Measurements from ENCODE around the gene SLC19A1.

SLC19A1 gene

DNA sequence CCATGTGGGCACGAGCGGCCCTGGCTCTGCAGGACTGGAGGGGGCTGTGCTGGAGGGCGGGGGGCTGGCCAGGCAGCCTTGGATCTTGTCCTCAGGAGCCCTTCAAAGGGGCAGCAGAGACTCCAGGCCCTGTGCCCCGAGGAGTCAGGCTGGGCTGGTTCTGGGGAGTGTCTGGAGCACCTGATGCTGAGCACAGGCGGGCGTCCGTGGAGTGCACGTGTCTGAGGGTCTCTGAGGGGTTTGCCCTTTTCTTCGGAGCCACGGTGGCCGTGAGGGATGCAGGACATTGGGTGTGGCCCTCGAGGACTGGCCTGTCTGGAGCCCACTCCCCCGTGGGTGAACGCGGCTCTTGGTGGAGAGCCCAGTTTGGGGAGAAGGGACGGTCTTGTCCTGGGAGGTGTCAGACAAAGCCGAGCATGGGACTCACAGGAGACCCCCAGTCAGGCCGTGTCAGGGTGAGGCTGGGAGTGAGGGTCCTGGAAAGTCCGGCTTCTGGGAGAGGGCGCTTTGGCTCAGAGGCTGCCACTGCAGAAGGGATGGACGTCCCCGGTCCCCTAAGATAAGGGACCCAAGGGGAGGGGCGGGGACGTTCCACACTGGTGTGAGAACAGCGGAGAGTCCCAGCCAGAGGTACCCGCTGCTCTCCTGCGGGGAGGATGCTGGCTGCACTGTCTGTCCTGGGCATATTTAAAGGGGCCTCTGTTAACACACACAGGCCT lies 76.5 kb downstream of the SLC19A1 start:
- DNase-seq (ENCODE audit: low spot score) = no peak

DNA sequence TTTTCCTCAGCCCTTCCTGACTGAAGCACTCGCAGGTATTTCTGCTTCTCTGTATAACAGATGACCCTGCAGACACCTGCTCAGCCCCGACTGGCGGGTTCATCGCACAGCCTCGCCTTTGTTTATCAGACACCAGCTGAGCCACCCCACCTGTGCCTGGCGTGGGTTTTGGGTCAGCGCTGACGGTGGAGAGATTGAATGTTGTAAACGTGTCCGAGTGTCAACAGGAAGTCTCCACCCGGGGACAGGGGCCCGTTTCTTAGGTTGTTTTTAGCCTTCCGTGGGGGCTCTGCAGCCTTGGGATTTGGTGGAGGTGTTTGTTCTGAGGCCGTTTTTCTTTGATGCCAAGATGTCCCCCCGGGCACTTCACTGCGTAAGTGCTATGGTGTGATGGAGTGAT lies 77.1 kb downstream of the SLC19A1 start:
- DNase-seq (ENCODE audit: low spot score) = no peak

DNA sequence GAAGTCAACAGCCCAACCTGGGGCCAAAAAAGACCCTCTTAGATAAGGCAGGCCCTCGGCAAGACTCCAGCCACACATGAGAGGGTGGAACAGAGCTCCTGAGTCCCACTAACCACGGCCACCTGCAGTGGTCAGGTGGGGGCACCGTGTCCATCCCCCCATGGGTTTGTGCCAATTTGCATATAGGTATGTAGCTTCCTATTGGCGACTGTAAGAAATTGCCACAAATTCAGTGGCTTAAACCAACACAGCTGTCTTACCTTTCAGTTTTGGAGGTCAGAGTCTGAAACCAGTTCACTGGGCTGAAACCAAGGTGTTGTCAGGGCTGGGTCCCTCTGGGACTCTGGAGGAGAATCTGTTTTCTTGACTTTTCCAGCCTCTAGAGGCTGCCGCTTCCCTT lies 77.9 kb downstream of the SLC19A1 start:
- DNase-seq (ENCODE audit: low spot score) = no peak

DNA sequence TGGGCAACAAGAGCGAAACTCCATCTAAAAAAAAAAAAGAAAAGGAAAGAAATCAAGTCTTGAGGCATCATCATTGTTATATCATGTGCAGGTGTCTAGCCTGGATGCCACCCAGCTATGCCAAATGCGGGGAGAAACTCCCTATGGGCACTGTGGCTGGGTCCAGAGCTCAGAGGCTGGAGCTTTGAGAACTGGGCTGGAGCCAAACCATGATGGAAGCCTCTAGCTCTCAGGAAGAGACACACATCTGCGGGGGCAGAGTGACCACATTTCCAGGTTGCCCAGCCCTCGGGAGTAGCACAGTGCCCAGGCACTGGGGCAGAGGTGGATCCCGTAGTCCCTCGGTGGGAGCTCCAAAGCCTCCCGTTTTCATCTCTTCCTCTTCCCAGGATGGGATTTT lies 78.4 kb downstream of the SLC19A1 start:
- DNase-seq (ENCODE audit: low spot score) = no peak

DNA sequence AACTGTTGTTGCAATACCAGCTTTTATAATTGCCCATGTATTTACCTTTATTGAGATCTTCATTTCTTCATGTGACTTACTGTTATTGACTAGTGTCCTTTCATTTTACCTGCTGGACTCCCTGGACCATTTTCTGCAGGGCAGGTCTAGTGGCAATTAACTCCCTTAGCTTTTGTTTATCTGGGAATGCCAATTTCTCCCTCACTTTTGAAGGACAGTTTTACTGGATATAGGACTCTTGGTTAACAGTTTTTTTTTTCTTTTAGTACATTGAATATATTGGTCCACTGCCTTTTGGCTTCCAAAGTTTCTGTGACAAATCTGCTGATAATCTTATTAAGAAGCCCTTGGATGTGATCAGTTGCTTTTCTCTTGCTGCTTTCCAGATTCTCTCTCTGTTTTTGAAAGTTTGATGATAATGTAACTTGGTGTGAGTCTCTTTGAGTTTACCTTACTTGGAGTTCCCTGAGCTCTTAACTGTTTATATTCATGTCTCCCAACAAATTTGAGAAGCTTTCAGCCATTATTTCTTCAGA lies 80.4 kb downstream of the SLC19A1 start:
- no peak for DNase-seq (ENCODE audit: low spot score)

DNA sequence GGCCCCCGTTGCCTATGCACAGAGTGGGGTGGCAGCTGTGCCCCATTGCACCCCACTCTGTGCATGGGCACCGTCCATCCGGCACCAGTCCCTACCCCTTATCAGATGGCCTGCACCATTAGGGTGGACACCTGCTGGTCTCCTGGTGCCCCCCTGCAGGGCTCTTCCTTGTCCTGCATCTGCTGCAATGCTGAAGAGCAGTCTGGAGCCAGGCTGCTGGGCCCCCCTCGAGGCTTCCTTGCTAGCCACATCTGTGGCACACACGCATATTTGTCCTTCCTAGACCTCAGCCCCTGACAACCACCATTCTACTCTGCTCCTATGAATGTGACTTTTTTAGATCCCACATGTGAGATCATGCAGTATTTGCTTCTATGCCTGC lies 80.9 kb downstream of the SLC19A1 start:
- DNase-seq (ENCODE audit: low spot score) = no peak

DNA sequence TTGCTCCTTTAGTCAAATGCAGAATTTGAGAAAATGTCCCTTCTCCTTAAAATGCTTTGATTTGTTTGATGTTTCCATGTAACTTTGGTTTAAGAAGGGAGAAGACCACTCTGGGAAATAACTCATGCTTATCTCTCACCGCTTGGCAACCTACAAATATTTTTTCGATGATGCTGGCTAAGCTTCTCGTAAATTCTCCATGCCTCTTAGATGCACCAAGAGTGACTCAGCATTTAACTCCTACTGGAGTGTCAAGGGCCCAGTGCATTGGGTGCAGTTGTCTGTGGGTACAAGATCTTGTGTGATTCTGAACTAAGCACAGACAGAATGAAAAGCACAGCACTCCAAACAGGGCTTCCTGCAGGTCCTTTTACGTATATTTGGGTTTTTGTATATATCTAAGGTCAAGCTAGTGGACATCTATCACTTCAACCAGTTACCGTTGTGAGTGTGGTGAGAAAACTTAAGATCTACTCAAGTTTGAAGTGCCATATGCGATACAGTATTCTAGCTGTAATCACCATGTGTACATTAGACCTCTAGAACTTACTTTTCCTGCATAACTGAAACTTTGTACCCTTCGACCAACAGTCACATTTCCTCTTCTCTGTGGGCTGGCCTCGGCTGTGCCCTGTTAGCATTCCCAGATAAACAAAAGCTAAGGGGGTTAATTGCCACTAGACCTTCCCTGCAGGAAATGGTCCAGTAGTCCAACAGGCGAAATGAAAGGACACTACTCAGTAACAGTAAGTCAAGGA lies 81.5 kb downstream of the SLC19A1 start:
- DNase-seq (ENCODE audit: low spot score) = peak; percentile 93

DNA sequence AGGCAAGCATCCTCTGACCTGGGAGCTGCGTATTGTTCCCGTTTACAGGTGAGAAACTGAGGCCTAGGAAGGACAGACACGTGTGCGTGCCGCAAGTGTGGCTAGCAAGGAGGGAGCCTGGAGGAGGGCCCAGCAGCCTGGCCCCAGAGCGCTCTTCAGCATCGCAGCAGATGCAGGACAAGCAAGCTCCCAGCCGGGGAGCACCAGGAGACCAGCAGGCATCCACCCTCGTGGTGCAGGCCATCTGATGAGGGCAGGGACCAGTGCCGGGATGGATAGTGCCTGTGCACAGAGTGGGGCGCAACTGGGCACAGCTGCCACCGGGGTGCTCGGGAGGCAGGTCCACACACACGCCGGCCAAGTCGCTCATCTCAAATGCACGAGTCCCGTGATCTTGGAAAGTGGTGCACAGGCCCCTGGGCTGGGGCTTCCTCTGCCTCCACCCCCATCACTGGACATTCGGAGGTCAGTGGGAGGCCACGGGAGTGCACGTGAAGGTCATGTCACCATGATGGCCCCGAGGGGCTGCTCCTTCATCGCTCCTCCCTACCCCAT lies 82.2 kb downstream of the SLC19A1 start:
- DNase-seq (ENCODE audit: low spot score) = no peak

DNA sequence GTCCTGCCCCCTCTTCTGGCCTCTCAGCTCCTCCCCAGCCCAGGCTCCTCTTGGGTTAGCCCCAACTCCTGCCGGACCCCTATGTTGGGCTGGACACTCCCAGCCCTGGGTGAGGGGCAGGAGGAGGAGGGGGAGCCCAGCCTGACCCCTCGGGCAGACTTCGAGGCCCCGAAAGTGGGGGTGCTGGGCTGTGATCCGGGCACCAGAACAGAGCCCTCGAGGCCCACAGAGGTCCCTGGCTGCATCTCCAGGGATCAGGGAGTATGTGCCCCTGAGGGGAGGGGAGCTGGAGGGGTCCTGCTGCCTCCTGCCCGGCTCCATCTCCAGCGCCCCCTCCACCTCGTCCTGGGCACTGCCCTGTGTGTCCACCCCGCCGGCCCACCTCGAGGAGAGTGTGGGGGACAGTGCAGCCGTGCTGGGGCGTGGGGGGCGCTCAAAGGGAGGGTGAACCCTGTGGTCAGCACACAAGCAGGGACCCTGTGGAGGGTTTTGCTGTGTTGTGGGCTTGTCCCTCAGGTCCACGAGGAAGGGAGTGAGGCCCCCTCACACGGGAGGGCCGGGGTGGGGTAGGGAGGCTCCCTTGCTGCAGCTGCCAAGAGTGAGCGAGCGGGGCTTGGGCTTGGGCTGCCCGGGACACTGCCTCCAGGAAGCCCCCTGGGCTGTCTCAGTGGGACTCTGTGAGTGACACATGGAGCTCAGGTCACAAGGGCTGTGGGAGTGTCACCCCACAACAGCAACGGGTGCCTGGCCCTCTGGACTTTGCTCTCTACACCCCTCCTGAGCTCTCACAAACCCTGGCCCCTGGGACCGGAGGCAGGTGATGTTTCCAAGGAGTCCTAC lies 82.8 kb downstream of the SLC19A1 start:
- no peak for DNase-seq (ENCODE audit: low spot score)

DNA sequence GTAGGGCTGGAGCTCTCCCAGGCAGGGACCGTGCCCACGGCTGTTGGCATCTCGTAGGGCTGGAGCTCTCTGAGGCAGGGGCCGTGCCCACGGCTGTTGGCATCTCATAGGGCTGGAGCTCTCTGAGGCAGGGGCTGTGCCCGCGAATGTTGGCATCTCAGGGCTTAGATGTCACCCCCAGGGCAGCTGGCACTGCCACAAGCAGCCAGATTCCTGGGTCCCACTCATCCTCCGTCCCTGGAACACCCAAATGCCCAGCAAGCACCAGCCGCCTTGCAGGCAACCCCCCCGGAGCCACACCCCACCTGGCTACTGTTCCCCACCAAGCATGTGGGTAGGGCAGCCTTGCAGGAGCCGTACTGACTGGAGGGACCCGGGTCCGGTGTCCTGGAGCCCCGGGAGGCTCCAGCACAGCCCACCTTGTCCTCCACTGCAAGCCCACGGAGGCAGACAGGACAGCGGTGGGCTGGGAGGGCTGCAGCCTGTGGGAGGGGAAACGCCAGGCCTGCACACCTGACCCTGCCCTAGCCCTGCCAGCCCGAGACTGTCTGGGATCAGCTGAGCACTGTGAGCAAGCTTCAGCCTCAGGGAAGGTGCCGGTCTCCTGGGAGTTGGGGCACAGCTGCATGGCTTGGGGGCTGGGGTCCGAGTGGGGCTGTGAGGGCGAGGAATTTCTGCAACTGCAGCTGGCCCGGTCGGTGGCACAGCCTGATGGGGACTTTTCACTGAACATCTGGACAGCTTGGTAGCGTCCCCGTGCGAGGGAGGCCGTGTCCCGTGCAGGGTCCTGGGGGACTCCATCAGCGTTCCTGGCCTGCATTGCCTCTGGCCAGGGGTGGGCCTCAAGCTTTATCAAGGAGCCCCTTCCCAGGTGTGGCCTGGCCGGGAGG lies 83.7 kb downstream of the SLC19A1 start:
- DNase-seq (ENCODE audit: low spot score) = no peak

DNA sequence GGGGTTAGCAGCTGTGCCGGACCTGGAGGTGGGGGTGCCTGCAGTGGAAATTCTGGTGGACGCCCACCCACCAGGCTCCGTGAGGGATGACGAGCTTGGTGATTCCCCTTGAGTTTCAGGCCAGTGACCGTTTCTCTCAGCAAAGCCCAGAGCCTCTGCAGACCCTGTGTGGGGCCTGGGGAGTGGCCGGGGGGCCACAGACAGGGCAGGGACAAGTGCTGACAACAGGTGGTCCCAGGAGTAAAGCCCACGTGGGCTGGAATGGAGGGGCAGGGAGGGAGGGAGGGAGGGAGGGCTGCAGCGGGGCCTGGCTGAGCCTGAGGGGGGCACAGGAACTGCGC lies 84.4 kb downstream of the SLC19A1 start:
- DNase-seq (ENCODE audit: low spot score) = no peak

DNA sequence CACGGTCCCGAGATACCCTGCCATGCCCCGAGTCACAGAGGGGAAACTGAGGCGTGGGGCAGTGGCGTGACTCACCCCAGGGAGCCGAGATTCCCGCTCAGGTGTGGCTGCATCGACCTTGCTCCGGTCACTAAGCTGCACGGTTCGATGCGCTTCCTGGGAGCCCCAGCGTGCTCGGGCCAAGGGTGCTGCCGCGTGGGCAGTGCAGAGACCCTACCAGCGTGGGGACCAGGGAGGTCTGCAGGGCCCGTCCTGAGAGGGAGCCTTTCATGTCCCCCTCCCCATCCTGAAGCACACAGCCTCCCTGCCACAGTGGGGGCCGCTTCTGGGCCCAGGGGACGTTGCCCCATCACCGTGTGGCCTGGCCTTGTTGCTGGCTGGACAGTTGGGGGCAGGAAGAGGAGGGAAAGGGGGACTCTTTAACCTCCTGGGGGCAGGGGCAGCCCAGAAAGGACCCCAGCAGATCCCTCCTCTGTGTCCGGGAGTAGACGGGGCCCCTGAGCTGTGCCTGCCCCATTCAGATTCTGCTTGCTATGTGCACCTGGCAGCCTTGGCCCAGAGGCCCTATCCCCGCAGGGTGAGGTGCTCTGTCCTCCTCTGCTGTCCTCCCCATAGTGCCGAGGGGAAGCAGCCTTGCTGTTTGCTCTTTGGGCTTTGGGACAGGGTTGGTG lies 84.9 kb downstream of the SLC19A1 start:
- DNase-seq (ENCODE audit: low spot score) = no peak

DNA sequence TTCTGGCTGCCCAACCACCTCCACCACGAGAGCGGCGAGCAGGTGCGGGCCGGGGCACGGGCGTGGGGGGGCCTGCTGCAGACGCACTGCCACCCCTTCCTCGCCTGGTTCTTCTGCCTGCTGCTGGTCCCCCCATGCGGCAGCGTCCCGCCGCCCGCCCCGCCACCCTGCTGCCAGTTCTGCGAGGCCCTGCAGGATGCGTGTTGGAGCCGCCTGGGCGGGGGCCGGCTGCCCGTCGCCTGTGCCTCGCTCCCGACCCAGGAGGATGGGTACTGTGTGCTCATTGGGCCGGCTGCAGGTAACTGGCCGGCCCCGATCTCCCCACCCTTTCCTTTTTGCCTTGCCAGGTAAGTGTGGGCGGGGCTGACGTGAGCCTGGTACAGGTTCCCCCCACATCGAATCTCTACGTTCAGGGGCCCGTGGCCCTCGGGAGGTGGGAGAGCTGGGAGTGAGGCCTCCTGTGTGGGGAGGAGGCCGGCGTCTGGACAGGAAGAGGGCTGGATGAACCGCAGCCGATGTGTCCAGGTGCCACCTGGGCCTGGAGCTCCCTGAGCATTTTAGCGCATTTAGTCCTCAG lies 85.6 kb downstream of the SLC19A1 start:
- DNase-seq (ENCODE audit: low spot score) = no peak

DNA sequence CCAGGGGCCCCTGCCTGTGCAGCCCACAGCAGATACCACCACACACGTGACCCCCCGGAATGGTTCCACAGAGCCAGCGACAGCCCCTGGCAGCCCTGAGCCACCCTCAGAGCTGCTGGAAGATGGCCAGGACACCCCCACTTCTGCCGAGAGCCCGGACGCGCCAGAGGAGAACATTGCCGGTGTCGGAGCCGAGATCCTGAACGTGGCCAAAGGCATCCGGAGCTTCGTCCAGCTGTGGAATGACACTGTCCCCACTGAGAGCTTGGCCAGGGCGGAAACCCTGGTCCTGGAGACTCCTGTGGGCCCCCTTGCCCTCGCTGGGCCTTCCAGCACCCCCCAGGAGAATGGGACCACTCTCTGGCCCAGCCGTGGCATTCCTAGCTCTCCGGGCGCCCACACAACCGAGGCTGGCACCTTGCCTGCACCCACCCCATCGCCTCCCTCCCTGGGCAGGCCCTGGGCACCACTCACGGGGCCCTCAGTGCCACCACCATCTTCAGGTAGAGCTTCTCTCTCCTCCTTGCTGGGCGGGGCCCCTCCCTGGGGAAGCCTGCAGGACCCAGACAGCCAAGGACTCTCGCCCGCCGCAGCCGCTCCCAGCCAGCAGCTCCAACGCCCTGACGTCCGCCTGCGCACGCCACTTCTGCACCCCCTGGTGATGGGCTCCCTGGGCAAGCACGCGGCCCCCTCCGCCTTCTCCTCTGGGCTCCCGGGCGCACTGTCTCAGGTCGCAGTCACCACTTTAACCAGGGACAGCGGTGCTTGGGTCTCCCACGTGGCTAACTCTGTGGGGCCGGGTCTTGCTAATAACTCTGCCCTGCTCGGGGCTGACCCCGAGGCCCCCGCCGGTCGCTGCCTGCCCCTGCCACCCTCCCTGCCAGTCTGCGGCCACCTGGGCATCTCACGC lies 86.3 kb downstream of the SLC19A1 start:
- no peak for DNase-seq (ENCODE audit: low spot score)

DNA sequence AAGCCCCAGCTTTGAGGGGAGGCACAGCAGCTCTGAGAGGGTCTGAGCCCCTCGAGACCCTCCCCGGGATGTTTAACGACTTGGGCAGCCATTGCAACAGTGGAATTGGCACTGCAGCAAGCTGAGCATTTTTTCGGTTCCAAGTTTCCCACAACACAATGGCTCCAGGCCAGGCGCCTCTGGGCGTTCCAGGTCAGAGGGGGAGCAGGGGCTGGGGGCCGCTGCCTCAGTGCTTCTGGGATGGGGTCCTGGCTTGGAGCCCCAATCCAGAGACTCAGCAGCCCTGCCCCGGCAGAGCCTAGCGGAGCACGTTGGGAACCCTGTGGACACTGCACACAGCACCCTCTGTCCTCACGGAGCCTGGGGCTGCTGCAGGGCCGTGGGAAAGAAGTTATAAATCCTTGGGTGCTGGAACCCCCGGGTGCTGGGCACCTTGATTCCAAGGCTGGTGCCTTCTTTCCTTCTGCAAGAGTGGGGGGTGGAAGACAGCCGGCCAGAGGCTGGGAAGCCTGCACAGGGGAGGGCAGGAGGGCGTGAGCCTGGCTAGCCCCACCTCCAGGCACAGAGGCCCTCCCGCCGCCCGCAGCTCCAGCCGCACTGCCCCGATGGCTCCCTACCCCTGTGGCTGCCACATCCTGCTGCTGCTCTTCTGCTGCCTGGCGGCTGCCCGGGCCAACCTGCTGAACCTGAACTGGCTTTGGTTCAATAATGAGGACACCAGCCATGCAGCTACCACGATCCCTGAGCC lies 87.1 kb downstream of the SLC19A1 start:
- peak; percentile 79 for DNase-seq (ENCODE audit: low spot score)

DNA sequence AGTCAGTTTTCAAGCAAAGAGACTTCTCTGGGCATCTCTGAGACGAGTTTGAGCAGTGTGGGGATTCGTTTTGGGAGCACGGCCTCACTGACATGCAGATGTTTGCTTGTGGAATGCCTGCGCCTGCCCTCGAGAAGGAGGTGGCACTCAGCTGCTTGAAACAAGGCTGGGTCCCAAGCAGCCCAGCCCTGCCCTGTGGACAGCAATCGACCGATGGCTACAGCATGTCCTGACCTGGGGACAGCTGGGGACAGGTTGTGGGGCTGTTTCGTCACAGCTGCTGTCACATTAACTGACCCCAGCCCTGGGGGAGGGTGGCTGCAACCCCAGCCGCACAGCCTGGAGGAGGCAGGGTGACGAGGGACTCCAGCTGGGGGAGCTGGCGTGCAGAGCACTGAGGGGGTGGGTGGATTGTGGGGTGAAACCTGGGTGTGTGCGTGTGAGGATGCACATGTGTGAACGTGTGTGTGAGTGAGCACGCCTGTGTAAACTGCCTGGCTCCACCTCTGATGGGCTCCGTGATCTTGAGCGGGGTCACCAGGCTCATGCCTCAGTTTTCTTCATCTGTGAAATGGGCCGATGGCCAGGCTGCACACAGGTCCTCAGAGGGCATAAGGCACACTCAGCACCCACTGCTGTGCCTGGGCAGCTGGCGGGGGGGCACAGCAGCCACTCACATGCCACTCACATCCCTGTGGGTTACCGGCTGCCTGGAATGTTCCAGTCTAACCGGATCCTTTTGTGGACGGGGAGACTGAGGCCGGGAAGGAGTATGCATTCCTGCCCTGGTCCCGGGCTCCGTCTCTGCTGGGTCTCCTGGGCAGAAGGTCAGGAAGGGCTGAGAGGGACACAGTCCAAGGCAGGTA lies 87.9 kb downstream of the SLC19A1 start:
- no peak for DNase-seq (ENCODE audit: low spot score)

DNA sequence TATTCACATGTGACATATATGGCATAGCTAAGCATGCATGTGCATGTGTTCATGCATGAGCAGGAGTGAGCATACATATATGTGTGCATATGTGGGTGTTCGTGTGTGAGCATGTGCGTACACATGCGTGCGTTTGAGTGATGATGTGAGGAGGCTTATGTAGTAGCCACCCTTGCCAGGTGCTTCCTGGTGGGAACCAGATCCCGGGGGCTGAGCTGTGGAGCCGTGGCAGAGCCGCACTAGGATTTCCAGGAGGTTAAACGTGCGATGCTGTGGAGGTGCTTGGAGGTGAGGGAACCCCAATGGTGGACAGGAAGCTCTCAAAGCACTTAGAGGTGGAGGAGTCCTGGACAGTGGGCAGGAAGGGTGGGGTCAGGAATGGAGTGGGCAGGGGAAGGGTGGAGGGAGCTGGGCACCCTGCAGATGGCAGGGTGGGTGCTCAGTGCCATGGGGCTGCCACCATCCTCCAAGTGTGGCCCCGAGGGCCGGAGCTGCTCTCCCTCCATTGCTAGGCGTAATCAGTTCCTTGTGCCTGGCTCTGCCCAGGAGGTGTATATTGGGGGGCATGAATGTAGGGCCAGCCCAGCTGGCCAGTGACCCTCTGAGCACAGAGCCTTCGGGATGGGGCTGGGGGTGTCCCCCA lies 88.8 kb downstream of the SLC19A1 start:
- no peak for DNase-seq (ENCODE audit: low spot score)

All from hepatic stellate cell (primary cell).